GM10266 (cell line): ENCODE data around the gene NRG4.

Source experiments
- DNase-seq: peaks from one replicate; pipeline ENCODE4 v3.0.0; 2012; ENCODE audit errors: extremely low spot score
- TF ChIP-seq, protein P1 (sequence below): IDR thresholded peaks from 2 replicates; pipeline ENCODE4 v1.5.1; 2012; ENCODE audit warnings: mild to moderate bottlenecking, low read depth; ENCODE audit not compliant: control insufficient read depth, insufficient read depth; ENCODE audit errors: missing control alignments

NRG4 gene

DNA sequence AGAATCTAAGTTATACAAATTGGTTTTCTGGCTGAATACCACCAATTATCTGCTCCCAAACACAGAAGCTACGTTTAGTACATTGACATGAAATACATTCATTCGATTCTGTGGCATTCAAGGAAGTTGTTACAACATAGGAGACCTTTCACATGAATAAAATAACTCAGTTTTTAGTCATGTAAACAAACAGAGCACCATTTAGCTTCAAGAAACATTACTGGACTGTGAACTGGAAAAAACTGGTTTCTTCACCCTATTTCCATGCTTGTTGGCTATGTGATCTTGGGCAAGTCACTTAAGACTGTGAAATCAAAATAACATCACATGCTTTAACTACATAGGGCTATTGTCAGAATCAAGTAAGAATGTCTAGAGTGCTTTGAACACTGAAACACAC, 46.2 kb downstream of the NRG4 start:
- DNase-seq = no peak
- TF ChIP-seq, protein P1, sequence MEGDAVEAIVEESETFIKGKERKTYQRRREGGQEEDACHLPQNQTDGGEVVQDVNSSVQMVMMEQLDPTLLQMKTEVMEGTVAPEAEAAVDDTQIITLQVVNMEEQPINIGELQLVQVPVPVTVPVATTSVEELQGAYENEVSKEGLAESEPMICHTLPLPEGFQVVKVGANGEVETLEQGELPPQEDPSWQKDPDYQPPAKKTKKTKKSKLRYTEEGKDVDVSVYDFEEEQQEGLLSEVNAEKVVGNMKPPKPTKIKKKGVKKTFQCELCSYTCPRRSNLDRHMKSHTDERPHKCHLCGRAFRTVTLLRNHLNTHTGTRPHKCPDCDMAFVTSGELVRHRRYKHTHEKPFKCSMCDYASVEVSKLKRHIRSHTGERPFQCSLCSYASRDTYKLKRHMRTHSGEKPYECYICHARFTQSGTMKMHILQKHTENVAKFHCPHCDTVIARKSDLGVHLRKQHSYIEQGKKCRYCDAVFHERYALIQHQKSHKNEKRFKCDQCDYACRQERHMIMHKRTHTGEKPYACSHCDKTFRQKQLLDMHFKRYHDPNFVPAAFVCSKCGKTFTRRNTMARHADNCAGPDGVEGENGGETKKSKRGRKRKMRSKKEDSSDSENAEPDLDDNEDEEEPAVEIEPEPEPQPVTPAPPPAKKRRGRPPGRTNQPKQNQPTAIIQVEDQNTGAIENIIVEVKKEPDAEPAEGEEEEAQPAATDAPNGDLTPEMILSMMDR = no peak

DNA sequence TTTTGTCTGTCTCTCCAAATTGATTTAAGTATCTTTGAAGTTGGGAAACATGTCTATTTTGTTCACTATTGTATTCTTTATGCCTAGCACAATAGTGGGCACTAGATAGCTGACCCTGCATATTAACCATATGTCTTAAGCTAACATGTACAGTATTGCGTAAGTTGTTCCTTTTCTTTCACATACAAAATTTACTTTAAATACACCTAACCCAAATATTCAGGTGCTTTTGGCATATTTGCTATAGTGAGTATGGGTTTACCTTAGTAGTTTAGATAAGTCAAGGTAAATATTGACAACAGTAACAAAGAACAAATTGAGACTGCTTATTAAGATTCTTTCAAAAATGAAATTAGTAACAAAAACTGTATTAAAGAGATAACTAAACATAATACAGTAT, 50.9 kb downstream of the NRG4 start:
- TF ChIP-seq, protein P1 = no peak
- DNase-seq = no peak

DNA sequence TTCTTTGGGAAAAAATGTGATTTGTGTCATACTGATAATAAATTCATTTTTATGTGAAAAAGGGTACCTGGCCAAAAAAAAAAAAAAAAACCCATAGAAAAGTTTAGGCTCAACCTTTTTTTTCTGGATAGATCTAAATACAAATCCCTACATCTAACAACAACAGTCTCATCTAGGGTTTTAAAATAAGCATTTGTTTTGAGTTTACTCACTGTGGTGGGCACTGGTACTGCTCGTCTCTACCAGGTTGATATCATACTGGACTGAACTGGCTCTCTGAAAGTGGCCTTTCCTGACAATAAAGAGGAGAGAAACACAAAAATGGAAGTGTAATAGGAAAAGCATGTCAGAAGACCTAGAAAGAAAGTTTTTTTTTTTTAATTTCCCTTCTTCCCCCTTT, 56.5 kb downstream of the NRG4 start:
- TF ChIP-seq, protein P1 = no peak
- DNase-seq = no peak

DNA sequence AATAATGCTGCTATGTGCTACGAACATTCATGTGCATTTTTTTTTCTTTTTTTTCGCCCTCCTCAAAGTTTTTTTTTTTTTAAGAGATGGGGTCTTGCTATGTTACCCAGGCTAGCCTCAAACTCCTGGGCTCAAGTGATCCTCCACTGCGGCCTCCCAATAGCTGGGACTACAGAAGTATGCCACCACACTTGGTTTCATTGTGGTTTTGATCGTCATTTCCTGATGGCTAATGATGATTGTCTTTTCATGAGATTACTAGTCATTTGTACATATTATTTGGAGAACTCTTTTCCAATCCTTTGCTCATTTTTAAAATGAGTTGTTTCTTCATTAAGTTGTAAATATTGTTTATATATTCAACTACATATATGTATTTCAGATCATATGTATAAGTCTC, 59.7 kb downstream of the NRG4 start:
- TF ChIP-seq, protein P1 = no peak
- DNase-seq = no peak

DNA sequence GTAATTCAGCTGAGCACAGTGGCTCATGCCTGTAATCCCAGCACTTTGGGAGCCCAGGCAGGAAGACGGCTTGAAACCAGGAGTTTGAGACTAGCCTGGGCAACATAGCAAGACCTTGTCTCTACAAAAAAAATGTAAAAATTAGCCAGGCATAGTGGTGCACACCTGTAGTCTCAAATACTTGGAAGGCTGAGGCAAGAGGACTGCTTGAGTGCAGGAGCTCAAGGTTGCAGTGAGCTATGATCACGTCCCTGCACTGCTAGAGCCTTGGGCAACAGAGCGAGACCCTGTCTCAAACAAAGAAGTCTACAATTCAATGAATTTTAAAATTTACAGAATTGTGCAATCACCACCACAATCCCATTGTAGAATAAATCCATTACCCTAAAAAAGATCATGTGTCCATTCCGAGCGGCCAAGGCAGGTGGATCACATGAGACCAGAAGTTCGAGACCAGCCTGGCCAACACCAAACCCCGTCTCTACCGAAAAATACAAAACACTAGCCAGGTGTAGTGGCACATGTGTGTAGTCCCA, 63.4 kb downstream of the NRG4 start:
- TF ChIP-seq, protein P1 = no peak
- DNase-seq = no peak

DNA sequence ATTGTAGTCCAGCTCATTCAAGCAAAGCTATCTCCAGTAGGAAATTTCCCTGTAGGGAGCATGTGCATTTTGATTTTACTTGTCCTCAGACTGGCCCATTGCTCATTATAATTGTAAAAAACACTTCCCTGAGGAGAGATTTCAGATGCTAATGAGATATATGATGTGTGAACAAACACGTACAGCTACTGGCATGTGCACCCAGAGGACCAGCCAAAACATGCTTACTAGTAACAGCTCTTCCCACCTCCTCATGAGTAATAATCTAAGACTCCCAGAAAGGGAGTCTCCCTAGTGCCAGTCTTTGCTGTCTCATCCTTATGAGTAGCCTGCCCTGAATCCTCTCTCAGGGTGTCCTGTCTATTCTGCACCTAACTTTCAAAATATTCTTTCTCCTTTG, 65.1 kb downstream of the NRG4 start:
- no peak for DNase-seq
- TF ChIP-seq, protein P1 = no peak

DNA sequence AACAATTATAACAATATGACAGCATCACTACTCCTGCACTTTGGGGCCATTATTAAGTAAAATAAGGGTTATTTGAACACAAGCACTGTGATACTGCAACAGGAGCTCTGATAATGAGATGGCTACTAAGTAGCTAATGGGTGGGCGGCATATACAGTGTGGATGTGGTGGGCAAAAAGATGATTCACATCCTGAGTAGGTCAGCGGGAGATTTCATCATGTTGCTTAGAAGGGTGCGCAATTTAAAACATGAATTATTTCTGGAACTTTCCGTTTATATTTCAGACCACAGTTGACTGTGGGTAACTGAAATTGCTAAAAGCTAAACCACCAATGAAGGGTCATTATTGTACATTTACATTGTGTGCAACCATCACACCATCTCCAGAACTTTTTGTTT, 66.3 kb downstream of the NRG4 start:
- TF ChIP-seq, protein P1 = no peak
- no peak for DNase-seq
